HCT116 (cell line): ENCODE results near the gene PPP1R12B.

Source experiments
- CEBPB ChIP-seq: IDR thresholded peaks from 2 replicates; pipeline ENCODE4 v1.6.1; 2012; ENCODE audit warnings: low read depth
- EZH2phosphoT487 ChIP-seq: fragments of 200-600 bp; IDR thresholded peaks from 2 replicates; pipeline ENCODE4 v1.6.1; 2018; ENCODE audit warnings: antibody characterized with exemption, borderline replicate concordance
- JUND ChIP-seq: IDR thresholded peaks from 2 replicates; pipeline ENCODE4 v1.6.1; 2012
- MAX ChIP-seq: IDR thresholded peaks from 2 replicates; pipeline ENCODE4 v1.6.1; 2012
- POLR2A ChIP-seq: IDR thresholded peaks from 2 replicates; pipeline ENCODE4 v1.7.0; 2011; ENCODE audit warnings: borderline replicate concordance; ENCODE audit not compliant: insufficient read depth, insufficient read length; ENCODE audit errors: extremely low read depth
- POLR2AphosphoS5 ChIP-seq: IDR thresholded peaks from 2 replicates; pipeline ENCODE4 v1.6.1; 2011; ENCODE audit warnings: mild to moderate bottlenecking, low read depth, low read length, moderate library complexity
- ZNF274 ChIP-seq: fragments of 200-500 bp; sonication (Bioruptor generic); IDR thresholded peaks from 2 replicates; pipeline ENCODE4 v1.6.1; 2014; ENCODE audit warnings: mild to moderate bottlenecking, low read depth, low read length, inconsistent platforms
- TF ChIP-seq, protein P1 (sequence below): IDR thresholded peaks from 2 replicates; pipeline ENCODE4 v1.6.1; 2012; ENCODE audit warnings: low read depth
- TF ChIP-seq, protein P2 (sequence below), 3 experiments: fragments of 200-600 bp in 1 of 3; sonication (generic) in 1 of 3; IDR thresholded peaks in 2 of 3; conservative IDR thresholded peaks in 1 of 3; 2 replicates each; pipeline ENCODE4 v1.5.1; 2012 to 2017; ENCODE audit warnings: low read depth in 2 of 3, low read length in 2 of 3, antibody characterized with exemption in 1 of 3, borderline replicate concordance in 1 of 3, control low read depth in 1 of 3, mild to moderate bottlenecking in 1 of 3, mixed read lengths in 1 of 3, mixed run types in 1 of 3, moderate library complexity in 1 of 3; ENCODE audit not compliant: insufficient read depth in 1 of 3

GRCh38 chr1:202613571-202613970 is 265.1 kb downstream of the PPP1R12B start:
- no peak for TF ChIP-seq JUND
- TF ChIP-seq, protein P1, sequence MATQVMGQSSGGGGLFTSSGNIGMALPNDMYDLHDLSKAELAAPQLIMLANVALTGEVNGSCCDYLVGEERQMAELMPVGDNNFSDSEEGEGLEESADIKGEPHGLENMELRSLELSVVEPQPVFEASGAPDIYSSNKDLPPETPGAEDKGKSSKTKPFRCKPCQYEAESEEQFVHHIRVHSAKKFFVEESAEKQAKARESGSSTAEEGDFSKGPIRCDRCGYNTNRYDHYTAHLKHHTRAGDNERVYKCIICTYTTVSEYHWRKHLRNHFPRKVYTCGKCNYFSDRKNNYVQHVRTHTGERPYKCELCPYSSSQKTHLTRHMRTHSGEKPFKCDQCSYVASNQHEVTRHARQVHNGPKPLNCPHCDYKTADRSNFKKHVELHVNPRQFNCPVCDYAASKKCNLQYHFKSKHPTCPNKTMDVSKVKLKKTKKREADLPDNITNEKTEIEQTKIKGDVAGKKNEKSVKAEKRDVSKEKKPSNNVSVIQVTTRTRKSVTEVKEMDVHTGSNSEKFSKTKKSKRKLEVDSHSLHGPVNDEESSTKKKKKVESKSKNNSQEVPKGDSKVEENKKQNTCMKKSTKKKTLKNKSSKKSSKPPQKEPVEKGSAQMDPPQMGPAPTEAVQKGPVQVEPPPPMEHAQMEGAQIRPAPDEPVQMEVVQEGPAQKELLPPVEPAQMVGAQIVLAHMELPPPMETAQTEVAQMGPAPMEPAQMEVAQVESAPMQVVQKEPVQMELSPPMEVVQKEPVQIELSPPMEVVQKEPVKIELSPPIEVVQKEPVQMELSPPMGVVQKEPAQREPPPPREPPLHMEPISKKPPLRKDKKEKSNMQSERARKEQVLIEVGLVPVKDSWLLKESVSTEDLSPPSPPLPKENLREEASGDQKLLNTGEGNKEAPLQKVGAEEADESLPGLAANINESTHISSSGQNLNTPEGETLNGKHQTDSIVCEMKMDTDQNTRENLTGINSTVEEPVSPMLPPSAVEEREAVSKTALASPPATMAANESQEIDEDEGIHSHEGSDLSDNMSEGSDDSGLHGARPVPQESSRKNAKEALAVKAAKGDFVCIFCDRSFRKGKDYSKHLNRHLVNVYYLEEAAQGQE: no peak
- no peak for TF ChIP-seq POLR2A
- TF ChIP-seq, protein P2, sequence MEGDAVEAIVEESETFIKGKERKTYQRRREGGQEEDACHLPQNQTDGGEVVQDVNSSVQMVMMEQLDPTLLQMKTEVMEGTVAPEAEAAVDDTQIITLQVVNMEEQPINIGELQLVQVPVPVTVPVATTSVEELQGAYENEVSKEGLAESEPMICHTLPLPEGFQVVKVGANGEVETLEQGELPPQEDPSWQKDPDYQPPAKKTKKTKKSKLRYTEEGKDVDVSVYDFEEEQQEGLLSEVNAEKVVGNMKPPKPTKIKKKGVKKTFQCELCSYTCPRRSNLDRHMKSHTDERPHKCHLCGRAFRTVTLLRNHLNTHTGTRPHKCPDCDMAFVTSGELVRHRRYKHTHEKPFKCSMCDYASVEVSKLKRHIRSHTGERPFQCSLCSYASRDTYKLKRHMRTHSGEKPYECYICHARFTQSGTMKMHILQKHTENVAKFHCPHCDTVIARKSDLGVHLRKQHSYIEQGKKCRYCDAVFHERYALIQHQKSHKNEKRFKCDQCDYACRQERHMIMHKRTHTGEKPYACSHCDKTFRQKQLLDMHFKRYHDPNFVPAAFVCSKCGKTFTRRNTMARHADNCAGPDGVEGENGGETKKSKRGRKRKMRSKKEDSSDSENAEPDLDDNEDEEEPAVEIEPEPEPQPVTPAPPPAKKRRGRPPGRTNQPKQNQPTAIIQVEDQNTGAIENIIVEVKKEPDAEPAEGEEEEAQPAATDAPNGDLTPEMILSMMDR (IDR thresholded peaks at IDR 0.05 in 2 of 3, conservative IDR thresholded peaks at IDR 0.05 in 1 of 3; ENCODE audit: borderline replicate concordance in 1 of 3, insufficient read depth in 1 of 3, low read depth in 2 of 3, low read length in 2 of 3): no peak
- no peak for TF ChIP-seq EZH2phosphoT487
- TF ChIP-seq MAX: no peak
- TF ChIP-seq CEBPB: no peak
- no peak for TF ChIP-seq ZNF274
- no peak for TF ChIP-seq POLR2AphosphoS5
